ENCODE results near the gene DTX3.

DNA sequence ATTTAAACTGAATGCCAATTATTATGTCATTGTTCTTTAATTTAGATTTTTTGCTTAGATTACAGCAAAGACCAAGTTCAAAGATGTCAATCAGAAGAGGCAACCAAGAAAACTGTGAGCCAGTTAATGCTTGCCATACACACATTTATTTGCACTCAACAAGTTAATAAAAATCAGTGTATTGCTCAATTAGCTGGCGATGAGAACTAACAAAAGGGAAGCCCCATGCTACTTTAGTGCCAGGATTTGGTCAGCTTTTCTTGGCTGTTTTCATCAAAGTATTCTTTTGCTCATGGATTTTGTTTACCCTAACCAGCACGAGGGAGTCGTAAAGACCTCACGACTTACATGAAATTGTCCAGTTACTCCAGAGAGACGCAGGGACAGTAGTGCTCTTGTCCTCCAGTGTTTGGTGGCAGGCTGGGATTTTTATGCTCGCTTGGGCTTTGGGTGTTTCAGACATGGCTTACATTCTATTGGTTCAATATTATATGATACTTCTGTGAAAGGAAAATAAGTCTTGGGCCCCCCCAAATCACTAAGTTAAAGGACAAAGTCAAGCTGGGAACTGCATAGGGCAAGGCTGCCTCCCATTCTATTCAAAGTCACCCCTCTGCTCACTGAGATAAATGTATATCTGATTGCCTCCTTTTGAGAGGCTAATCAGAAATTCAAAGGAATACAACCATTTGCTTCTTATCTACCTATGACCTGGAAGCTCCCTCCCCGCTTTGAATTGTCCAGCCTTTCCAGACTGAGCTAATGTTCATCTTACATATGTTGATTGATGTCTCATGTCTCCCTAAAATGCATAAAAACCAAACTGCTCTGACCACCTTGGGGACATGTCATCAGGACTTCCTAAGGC, 35.8 kb downstream of the DTX3 start:
- TF ChIP-seq, protein P1, sequence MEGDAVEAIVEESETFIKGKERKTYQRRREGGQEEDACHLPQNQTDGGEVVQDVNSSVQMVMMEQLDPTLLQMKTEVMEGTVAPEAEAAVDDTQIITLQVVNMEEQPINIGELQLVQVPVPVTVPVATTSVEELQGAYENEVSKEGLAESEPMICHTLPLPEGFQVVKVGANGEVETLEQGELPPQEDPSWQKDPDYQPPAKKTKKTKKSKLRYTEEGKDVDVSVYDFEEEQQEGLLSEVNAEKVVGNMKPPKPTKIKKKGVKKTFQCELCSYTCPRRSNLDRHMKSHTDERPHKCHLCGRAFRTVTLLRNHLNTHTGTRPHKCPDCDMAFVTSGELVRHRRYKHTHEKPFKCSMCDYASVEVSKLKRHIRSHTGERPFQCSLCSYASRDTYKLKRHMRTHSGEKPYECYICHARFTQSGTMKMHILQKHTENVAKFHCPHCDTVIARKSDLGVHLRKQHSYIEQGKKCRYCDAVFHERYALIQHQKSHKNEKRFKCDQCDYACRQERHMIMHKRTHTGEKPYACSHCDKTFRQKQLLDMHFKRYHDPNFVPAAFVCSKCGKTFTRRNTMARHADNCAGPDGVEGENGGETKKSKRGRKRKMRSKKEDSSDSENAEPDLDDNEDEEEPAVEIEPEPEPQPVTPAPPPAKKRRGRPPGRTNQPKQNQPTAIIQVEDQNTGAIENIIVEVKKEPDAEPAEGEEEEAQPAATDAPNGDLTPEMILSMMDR (conservative IDR thresholded peaks at IDR 0.05; ENCODE audit: low read depth, low read length), result no peak
- TF ChIP-seq EZH2 (IDR thresholded peaks at IDR 0.05; ENCODE audit: borderline replicate concordance, low read depth, low read length, poor library complexity, severe bottlenecking), result no peak
